PC-9 (cell line): ENCODE results near the gene CCDC102B. TPM values are rescaled to one million over a fixed set of nuclear protein-coding genes. Genes with fewer than 3 reads are reported as not detected.
"Not testable (repeated sequence)": the region's sequence is repeated elsewhere in the genome, so short reads cannot be mapped to it uniquely, and the experiment has no call there.

Source experiments
- BruUV-seq: library from RNA; stranded (reverse); fragments of 400-500 nt; replicated peaks from 2 replicates; lab custom pipeline; 2021; lab: Mats Ljungman, UMichigan
- CTCF ChIA-PET: fragments of 300-600 bp; sonication (Branson Sonifier 250); formaldehyde crosslinking; loops from one replicate; lab custom pipeline; 2022; ENCODE audit warnings: antibody characterized with exemption; lab: Charles Lee
- POLR2A ChIA-PET: fragments of 300-600 bp; sonication (Branson Sonifier 250); formaldehyde crosslinking; loops from one replicate; lab custom pipeline; 2022; ENCODE audit warnings: antibody characterized with exemption; ENCODE audit not compliant: unreplicated experiment; lab: Charles Lee
- DNase-seq, 2 experiments: peaks; one replicate each; pipeline versions ENCODE4 v3.0.0 to v3.0.0-alpha.2; 2015 to 2022; ENCODE audit warnings: mixed read lengths in 1 of 2
- H2AFZ ChIP-seq: fragments of 200-600 bp; sonication (generic); 2 replicates; pipeline ENCODE4 v1.8.1; 2017; ENCODE audit warnings: antibody characterized with exemption
- H3F3A ChIP-seq: fragments of 200-600 bp; sonication (generic); 2 replicates; pipeline ENCODE4 v1.8.1; 2017; ENCODE audit warnings: antibody characterized with exemption, mild to moderate bottlenecking, low read depth; ENCODE audit not compliant: insufficient read depth
- H3K27ac ChIP-seq: fragments of 200-600 bp; sonication (generic); 2 replicates; pipeline ENCODE4 v1.6.1; 2016; ENCODE audit warnings: mixed run types
- H3K27me3 ChIP-seq: fragments of 200-600 bp; sonication (generic); 2 replicates; pipeline ENCODE4 v1.6.1; 2016; ENCODE audit warnings: low read depth, mixed run types; ENCODE audit not compliant: insufficient read depth
- H3K36me3 ChIP-seq: fragments of 200-600 bp; sonication (generic); 2 replicates; pipeline ENCODE4 v1.6.1; 2016; ENCODE audit warnings: low read depth, mixed run types
- H3K4me1 ChIP-seq: fragments of 200-600 bp; sonication (generic); replicated peaks from 2 replicates; pipeline ENCODE4 v1.6.1; 2016; ENCODE audit warnings: mixed run types; ENCODE audit not compliant: insufficient read depth
- H3K4me2 ChIP-seq: fragments of 200-600 bp; sonication (generic); 2 replicates; pipeline ENCODE4 v1.6.1; 2017; ENCODE audit warnings: mixed run types
- H3K4me3 ChIP-seq: fragments of 200-600 bp; sonication (generic); 2 replicates; pipeline ENCODE4 v1.6.1; 2016; ENCODE audit warnings: mixed run types
- H3K79me2 ChIP-seq: fragments of 200-600 bp; sonication (generic); 2 replicates; pipeline ENCODE4 v1.6.1; 2017; ENCODE audit warnings: low read depth, mixed run types
- H3K9me2 ChIP-seq: fragments of 200-600 bp; sonication (generic); 2 replicates; pipeline ENCODE4 v1.8.1; 2017; ENCODE audit warnings: mild to moderate bottlenecking; ENCODE audit not compliant: insufficient read depth
- H3K9me3 ChIP-seq: fragments of 200-600 bp; sonication (generic); 2 replicates; pipeline ENCODE4 v1.8.1; 2016; ENCODE audit warnings: low read depth; ENCODE audit not compliant: insufficient read depth
- H4K20me1 ChIP-seq: fragments of 200-600 bp; sonication (generic); 2 replicates; pipeline ENCODE4 v1.8.1; 2017; ENCODE audit not compliant: insufficient read depth
- CTCF ChIP-seq: fragments of 200-600 bp; sonication (generic); conservative IDR thresholded peaks from 2 replicates; pipeline ENCODE4 v1.6.1; 2017; ENCODE audit warnings: mixed run types, antibody characterized with exemption, mild to moderate bottlenecking, moderate library complexity
- EZH2 ChIP-seq: fragments of 200-600 bp; sonication (generic); IDR thresholded peaks from 2 replicates; pipeline ENCODE4 v1.8.0; 2017; ENCODE audit warnings: antibody characterized with exemption, low read depth
- intact Hi-C: fragments of 100-400 bp; cut with micrococcal nuclease; formaldehyde crosslinking; loops from one replicate; pipeline ENCODE4 v1.10.0; 2022; ENCODE audit not compliant: unreplicated experiment
- total RNA-seq: library from RNA; stranded (reverse); gene quantifications from 2 replicates; pipeline ENCODE4 v1.2.3, GENCODE V29; 2021

Gene CCDC102B
- total RNA-seq, 1 experiment from 2014 or later = 1.9 TPM

DNA sequence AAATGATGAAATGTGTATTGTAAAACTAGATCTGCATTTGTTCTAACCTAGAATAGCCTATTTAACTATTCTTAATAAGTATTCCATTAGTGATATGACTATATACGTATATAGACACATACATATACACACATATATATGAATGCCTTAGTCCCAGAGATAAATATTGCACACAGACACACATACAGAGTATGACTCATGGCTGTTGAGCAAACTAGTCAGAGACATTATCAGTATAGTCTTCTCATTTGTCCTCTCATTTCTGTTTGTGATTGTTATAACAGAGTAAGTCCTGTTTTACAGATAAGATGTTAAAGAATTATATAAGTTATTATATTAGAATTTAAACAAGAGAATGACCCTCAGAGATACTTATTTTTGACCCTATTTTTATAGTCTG lies 202.5 kb downstream of the CCDC102B start:
- TF ChIP-seq CTCF = no peak
- TF ChIP-seq EZH2 = no peak
- H3K4me1 ChIP-seq = no peaks in the 10 kb centered on the region
- no peak overlapping the region for H2AFZ ChIP-seq
- H3K27me3 ChIP-seq = no peaks in the 10 kb centered on the region
- H3K36me3 ChIP-seq = no peaks in the 10 kb centered on the region
- no peak for DNase-seq
- no peaks in the 10 kb centered on the region for H4K20me1 ChIP-seq
- intact Hi-C loops = no loop called here
- POLR2A ChIA-PET = no interaction called here
- H3F3A ChIP-seq = no peaks in the 10 kb centered on the region
- no peak overlapping the region for H3K4me2 ChIP-seq
- no peaks in the 10 kb centered on the region for H3K79me2 ChIP-seq
- H3K4me3 ChIP-seq = no peak overlapping the region
- no TSS peak for BruUV-seq
- H3K9me2 ChIP-seq = no peaks in the 10 kb centered on the region
- no peak overlapping the region for H3K27ac ChIP-seq
- CTCF ChIA-PET = no interaction called here
- no peaks in the 10 kb centered on the region for H3K9me3 ChIP-seq

DNA sequence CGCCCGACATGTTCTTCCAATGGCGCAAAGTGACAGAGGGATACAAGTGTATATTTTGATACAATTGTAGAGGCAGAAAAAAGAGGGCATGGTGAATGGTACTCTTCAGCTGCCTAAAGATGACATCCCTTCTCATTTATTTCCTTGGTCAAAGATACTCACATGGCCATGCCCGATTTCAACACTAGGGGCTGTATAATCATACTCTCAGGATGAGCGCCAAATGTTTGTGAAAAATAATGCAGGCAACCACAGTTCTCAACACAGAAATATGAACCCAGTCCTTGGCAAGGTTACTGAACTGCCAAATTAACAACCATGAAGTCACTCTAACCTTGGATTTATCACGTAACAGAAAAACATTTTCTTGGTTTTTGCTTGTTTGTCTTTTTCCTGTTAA lies 204.4 kb downstream of the CCDC102B start:
- Histone ChIP-seq H3K9me2 (no peaks in the 10 kb centered on the region), H3K36me3 (no peaks in the 10 kb centered on the region), H3F3A (no peaks in the 10 kb centered on the region), H4K20me1 (no peaks in the 10 kb centered on the region), H3K27me3 (no peaks in the 10 kb centered on the region), H3K4me3 (no peak overlapping the region), H3K4me1 (no peaks in the 10 kb centered on the region), H3K27ac (no peak overlapping the region), H3K4me2 (no peak overlapping the region), H3K79me2 (no peaks in the 10 kb centered on the region), H3K9me3 (no peaks in the 10 kb centered on the region), H2AFZ (no peak overlapping the region)
- intact Hi-C loops = no loop called here
- DNase-seq = no peak
- ChIA-PET POLR2A (no interaction called here), CTCF (no interaction called here)
- BruUV-seq = no TSS peak
- no peak for TF ChIP-seq EZH2
- TF ChIP-seq CTCF = peak; percentile 33; the same call in 1 of the 2 replicates

DNA sequence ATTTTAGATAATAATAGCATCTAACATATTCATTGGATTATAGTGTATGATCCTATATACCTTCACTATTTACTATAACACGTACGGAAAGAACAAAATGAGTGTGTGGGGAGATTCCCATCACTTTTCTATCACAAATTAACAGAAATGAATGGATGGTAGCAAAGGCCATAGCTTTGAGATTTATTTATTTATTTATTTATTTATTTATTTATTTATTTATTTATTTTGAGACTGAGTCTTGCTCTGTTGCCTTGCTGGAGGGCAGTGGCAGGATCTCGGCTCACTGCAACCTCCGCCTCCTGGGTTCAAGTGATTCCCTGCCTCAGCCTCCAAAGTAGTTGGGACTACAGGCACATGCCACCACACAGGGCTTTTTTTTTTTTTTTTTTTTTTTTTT lies 208.3 kb downstream of the CCDC102B start:
- H3K79me2 ChIP-seq, H4K20me1 ChIP-seq, H3K4me3 ChIP-seq, H3K9me3 ChIP-seq, POLR2A ChIA-PET, H2AFZ ChIP-seq, intact Hi-C loops, H3K27me3 ChIP-seq, H3F3A ChIP-seq, H3K4me2 ChIP-seq, H3K36me3 ChIP-seq, H3K27ac ChIP-seq, H3K9me2 ChIP-seq, H3K4me1 ChIP-seq, BruUV-seq, DNase-seq, CTCF ChIA-PET: not testable (repeated sequence)

DNA sequence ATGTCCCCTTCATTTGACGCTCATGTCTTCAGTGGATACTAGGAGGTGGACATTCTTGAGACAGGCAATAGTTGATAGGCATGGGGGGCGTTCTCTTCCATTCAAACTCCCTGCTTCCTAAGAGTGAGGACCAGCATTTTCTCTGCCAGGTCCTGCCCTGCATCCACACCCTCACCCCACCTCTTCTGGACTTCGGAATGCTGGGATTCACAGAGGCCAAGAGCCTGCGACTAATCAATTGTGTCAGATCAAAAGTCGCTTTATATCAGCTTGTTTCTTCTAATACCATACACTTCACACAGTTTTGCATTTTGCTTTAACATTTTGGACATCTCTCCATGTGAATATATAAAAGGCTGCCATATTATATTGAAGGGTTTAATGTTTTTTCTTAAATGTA lies 210.7 kb downstream of the CCDC102B start:
- Histone ChIP-seq H3K79me2 (no peaks in the 10 kb centered on the region), H3K4me3 (no peak overlapping the region), H3K4me2 (no peak overlapping the region), H3K27me3 (no peaks in the 10 kb centered on the region), H4K20me1 (no peaks in the 10 kb centered on the region), H3K4me1 (no peaks in the 10 kb centered on the region), H3F3A (no peaks in the 10 kb centered on the region), H3K36me3 (no peaks in the 10 kb centered on the region), H2AFZ (no peak overlapping the region), H3K27ac (no peak overlapping the region), H3K9me3 (no peaks in the 10 kb centered on the region), H3K9me2 (no peaks in the 10 kb centered on the region)
- BruUV-seq = no TSS peak
- intact Hi-C loops = no loop called here
- no peak for DNase-seq
- TF ChIP-seq EZH2 (no peak), CTCF (no peak)
- ChIA-PET CTCF (no interaction called here), POLR2A (no interaction called here)
